Tibial nerve (tissue), 4 donors: ENCODE data around the gene AHNAK. TPM values are rescaled to one million over a fixed set of nuclear protein-coding genes. Genes with fewer than 3 reads are reported as not detected.

Source experiments
- DNase-seq, 2 donors: peaks; one replicate each; pipeline ENCODE4 v3.0.0-alpha.2; 2019; ENCODE audit warnings: low spot score in 2 of 2
- H3K27ac ChIP-seq, 4 donors: fragments of 200-600 bp; sonication (generic) in 3 of 4; one replicate each; pipeline ENCODE4 v1.5.1; 2017 to 2019; ENCODE audit warnings: mild to moderate bottlenecking in 1 of 4
- H3K27me3 ChIP-seq, 2 donors: fragments of 200-600 bp; sonication (generic) in 1 of 2; one replicate each; pipeline versions ENCODE4 v1.5.1 to v1.6.0; 2017 to 2019
- H3K36me3 ChIP-seq, 3 donors: fragments of 200-600 bp; sonication (generic); one replicate each; pipeline ENCODE4 v1.5.1; 2018 to 2019
- H3K4me1 ChIP-seq, 4 donors: fragments of 200-600 bp; sonication (generic) in 3 of 4; one replicate each; pipeline ENCODE4 v1.5.1; 2017 to 2019
- H3K4me3 ChIP-seq, 4 donors: fragments of 200-600 bp; sonication (generic) in 3 of 4; one replicate each; pipeline ENCODE4 v1.5.1; 2017 to 2019; ENCODE audit warnings: mild to moderate bottlenecking in 1 of 4, moderate library complexity in 1 of 4
- H3K9me3 ChIP-seq, 4 donors: fragments of 200-600 bp; sonication (generic) in 3 of 4; one replicate each; pipeline ENCODE4 v1.5.1; 2017 to 2019
- CTCF ChIP-seq, 5 experiments: fragments of 200-600 bp in 3 of 5; fragments of 450-650 bp in 2 of 5; sonication (generic) in 3 of 5; IDR thresholded peaks; one replicate each; pipeline ENCODE4 v1.5.1; 2016 to 2019; ENCODE audit warnings: antibody characterized with exemption in 5 of 5, mild to moderate bottlenecking in 3 of 5, moderate library complexity in 2 of 5
- EP300 ChIP-seq, 2 donors: sonication (generic); formaldehyde crosslinking; IDR thresholded peaks; one replicate each; pipeline ENCODE4 v1.6.1; 2017; ENCODE audit warnings: antibody characterized with exemption in 2 of 2, mild to moderate bottlenecking in 1 of 2
- POLR2A ChIP-seq, 2 donors: fragments of 450-650 bp; IDR thresholded peaks; one replicate each; pipeline ENCODE4 v1.6.1; 2017; ENCODE audit warnings: antibody characterized with exemption in 2 of 2, mild to moderate bottlenecking in 2 of 2, moderate library complexity in 2 of 2
- WGBS, 2 donors: methylation state at CpG; one replicate each; pipeline ENCODE4 v1.1.5; 2018; 5-methylcytosine and 5-hydroxymethylcytosine counted together
- total RNA-seq, 4 donors: library from RNA; depleted of rRNA; stranded (reverse); fragments of >200 nt; gene quantifications; one replicate each; pipeline ENCODE4 v1.1.0, GENCODE V29; 2016

The AHNAK gene
- total RNA-seq, 4 donors from 2014 or later = 1,417 to 3,061 (median 2,562) TPM

- no peak for DNase-seq
- TF ChIP-seq CTCF (IDR thresholded peaks at IDR 0.05) = no peak
- no peak for TF ChIP-seq POLR2A (IDR thresholded peaks at IDR 0.05)
- TF ChIP-seq EP300 (IDR thresholded peaks at IDR 0.05) = no peak
These were observed 33.6 kb downstream of the AHNAK start for GRCh38 chr11:62512961-62513360.

DNA sequence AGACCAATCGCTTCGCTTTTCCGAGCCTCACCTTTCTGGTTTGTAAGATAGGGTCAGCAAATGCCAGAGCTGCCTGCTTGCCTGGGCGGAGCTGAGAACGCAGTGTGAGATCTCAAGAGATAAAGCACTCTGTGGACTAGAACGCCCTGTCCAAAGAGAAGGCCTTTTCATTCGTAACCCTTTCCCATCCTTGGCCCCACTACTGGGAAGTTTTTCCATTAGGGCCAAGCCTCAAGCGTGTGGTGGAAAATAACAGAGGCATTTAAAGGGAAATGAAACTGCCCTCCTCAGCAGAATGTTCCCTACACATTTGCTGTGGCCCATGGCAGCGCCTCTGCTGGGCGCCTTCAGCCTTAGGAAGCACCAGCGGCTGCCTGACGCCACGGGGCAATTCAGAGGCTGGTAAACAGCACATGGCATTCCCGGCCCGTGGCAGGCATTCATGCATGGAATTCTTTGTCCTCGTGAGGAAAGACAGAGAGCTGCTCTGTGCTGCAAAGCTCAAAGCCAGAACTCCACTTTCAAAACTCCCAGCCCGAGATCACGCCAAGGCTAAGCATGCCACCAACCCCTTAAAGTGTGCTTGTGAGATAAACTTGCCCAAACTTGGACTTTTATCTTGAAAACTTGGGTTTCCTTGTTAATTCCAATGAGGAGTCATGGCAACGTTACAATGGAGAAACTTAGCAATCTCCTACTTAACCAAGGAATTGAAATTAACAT lies 38.1 kb downstream of the AHNAK start:
- DNase-seq = peak; percentile 63 to 73
- Histone ChIP-seq H3K4me1 (peaks cover 4 to 97% (median 54%) of the 10 kb centered on the region in 4 donors), H3K27me3 (no peaks in the 10 kb centered on the region), H3K36me3 (peaks cover 0 to 14% (median 0%) of the 10 kb centered on the region in 3 donors), H3K4me3 (peak overlapping the region in 2 of 4 donors; percentile 0 to 16), H3K9me3 (no peaks in the 10 kb centered on the region), H3K27ac (peak overlapping the region; percentile 76 to 96 (median 92))
- TF ChIP-seq EP300 (IDR thresholded peaks at IDR 0.05) (peak; percentile 95 to 99), POLR2A (IDR thresholded peaks at IDR 0.05) (peak in 1 of 2 donors; percentile 49), CTCF (IDR thresholded peaks at IDR 0.05) (peak; percentile 47 to 78 (median 64))
- WGBS, 2 donors = 7 to 15% methylated on average over 19 of the region's 19 CpGs

More at GRCh38 chr11:62512961-62513360, 33.6 kb downstream of the AHNAK start:
- Histone ChIP-seq H3K27me3 (no peaks in the 10 kb centered on the region), H3K4me3 (no peak overlapping the region), H3K27ac (peak overlapping the region in 2 of 4 donors; percentile 93 to 96), H3K4me1 (peaks cover under 1 to 98% (median 23%) of the 10 kb centered on the region in 4 donors), H3K36me3 (peaks cover 0 to 58% (median 1%) of the 10 kb centered on the region in 3 donors), H3K9me3 (no peaks in the 10 kb centered on the region)
- 68 to 76% methylated on average over 8 of the region's 8 CpGs for WGBS, 2 donors

DNA sequence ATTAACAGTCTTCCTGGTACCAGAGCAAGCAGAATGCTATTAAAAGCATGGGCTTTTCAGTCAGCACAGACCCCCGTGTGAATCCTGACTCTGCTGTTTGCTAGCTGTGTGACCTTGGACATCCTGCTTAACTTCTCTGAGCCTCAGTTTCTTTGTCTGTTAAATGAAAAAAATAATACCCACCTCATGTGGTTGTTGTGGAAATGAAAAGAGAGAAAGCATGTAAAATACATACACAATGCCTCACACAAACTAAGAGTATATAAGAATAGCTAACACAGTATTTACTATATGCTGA lies 39.5 kb downstream of the AHNAK start:
- peaks cover 0 to 3% (median 0%) of the 10 kb centered on the region in 3 donors for H3K36me3 ChIP-seq
- H3K9me3 ChIP-seq = no peaks in the 10 kb centered on the region
- H3K4me1 ChIP-seq = peaks cover 4 to 97% (median 64%) of the 10 kb centered on the region in 4 donors
- 33% methylated on average over 1 of the region's 1 CpG for WGBS, 2 donors
- no peaks in the 10 kb centered on the region for H3K27me3 ChIP-seq
- DNase-seq = no peak
- TF ChIP-seq CTCF (IDR thresholded peaks at IDR 0.05) = no peak
- TF ChIP-seq EP300 (IDR thresholded peaks at IDR 0.05) = no peak
- no peak for TF ChIP-seq POLR2A (IDR thresholded peaks at IDR 0.05)
- peak overlapping the region; percentile 76 to 96 (median 92) for H3K27ac ChIP-seq
- H3K4me3 ChIP-seq = no peak overlapping the region

DNA sequence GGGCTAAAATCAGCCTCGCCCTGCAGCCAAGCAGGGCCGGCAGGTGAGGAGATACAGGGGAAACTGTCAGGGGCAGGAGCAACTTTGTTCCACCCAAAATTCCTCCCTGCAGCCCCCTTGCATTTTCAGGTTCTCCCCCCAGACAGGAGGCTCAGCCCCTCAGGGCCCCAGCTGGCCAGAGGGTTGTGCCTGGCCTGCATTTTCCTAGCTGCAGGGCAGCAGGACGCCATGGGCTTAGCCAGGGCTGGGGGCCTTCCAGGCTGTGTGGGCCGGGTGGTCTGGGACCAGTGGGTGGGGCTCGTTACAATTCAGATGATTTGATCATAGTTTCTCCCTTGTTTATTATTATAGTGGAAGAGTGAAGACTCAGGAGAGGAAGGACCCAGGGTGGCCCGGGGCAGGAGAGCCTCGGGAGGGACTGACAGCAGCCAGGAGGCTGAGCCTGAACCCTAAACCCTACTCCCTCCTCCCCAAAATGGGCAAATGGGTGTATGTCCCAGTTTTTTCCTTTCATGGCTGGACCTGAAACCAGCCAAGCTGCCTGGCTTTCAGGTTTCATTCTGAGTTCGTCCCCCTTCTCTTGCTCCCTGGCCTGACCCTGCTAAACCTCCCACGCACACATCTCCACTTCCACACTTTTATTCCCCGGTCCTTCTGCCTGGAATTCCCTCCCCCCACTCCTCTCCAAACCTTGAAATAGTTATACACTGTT lies 40.0 kb downstream of the AHNAK start:
- H3K27ac ChIP-seq = peak overlapping the region; percentile 76 to 96 (median 92)
- H3K27me3 ChIP-seq = no peaks in the 10 kb centered on the region
- WGBS, 2 donors = 38 to 40% methylated on average over 10 of the region's 10 CpGs
- H3K4me3 ChIP-seq = peak overlapping the region in 1 of 4 donors; percentile 42
- H3K4me1 ChIP-seq = peaks cover 4 to 98% (median 69%) of the 10 kb centered on the region in 4 donors
- no peaks in the 10 kb centered on the region for H3K9me3 ChIP-seq
- no peaks in the 10 kb centered on the region for H3K36me3 ChIP-seq
- no peak for DNase-seq
- TF ChIP-seq EP300 (IDR thresholded peaks at IDR 0.05) (no peak), POLR2A (IDR thresholded peaks at IDR 0.05) (no peak), CTCF (IDR thresholded peaks at IDR 0.05) (no peak)
